ENCODE data around the gene TRIP6. TPM values are rescaled to one million over a fixed set of nuclear protein-coding genes. Genes with fewer than 3 reads are reported as not detected.

The TRIP6 gene
- total RNA-seq, 4 donors from 2014 or later, result 64.5 to 122 (median 109) TPM

DNA sequence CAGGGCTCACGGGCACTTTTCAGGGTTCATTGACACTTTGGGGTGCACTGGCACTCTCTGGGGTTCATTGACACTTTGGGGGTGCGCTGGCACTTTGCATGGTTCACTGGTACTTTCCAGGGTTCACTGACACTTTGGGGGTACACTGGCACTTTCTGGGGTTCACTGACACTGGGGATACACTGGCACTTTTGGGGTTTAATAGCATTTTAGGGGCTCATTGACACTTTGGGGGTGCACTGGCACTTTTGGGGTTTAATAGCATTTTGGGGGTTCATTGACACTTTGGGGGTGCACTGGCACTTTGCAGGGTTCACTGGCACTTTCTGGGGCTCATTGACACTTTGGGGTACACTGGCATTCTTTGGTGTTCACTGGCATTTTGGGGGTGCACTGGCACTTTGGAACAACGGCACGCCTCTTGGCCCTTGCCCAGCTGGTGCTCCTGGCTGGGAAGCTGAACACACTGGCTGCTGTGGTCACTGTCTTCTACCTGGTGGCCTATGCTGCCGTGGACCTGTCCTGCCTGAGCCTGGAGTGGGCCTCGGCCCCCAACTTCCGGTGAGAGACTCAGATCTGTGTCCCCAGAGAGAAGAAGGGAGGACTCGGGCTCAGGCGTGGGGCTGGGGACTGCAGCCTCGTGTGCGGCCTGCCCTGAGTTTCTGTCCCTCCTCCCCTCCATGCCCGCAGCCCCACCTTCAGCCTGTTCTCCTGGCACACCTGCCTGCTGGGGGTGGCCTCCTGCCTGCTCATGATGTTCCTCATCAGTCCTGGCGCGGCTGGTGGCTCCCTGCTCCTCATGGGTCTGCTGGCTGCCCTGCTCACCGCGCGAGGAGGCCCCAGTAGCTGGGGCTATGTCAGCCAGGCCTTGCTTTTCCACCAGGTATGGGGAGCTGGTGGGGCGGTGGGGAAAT lies 6.2 kb upstream of the TRIP6 start:
- H3K4me1 ChIP-seq, result peaks cover 0 to 4% of the 10 kb centered on the region in 2 donors
- TF ChIP-seq, protein P1, sequence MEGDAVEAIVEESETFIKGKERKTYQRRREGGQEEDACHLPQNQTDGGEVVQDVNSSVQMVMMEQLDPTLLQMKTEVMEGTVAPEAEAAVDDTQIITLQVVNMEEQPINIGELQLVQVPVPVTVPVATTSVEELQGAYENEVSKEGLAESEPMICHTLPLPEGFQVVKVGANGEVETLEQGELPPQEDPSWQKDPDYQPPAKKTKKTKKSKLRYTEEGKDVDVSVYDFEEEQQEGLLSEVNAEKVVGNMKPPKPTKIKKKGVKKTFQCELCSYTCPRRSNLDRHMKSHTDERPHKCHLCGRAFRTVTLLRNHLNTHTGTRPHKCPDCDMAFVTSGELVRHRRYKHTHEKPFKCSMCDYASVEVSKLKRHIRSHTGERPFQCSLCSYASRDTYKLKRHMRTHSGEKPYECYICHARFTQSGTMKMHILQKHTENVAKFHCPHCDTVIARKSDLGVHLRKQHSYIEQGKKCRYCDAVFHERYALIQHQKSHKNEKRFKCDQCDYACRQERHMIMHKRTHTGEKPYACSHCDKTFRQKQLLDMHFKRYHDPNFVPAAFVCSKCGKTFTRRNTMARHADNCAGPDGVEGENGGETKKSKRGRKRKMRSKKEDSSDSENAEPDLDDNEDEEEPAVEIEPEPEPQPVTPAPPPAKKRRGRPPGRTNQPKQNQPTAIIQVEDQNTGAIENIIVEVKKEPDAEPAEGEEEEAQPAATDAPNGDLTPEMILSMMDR (IDR thresholded peaks at IDR 0.05), result no peak
- no peak for TF ChIP-seq POLR2A (IDR thresholded peaks at IDR 0.05)
- H3K9me3 ChIP-seq, result no peaks in the 10 kb centered on the region
- H3K4me3 ChIP-seq (replicated peaks in 1 of 3), result no peak overlapping the region
- H3K27ac ChIP-seq, result no peak overlapping the region
- no peak for DNase-seq
- peaks cover 0 to 5% of the 10 kb centered on the region in 2 donors for H3K36me3 ChIP-seq
- H3K27me3 ChIP-seq, result no peaks in the 10 kb centered on the region
- intact Hi-C loops (cut with DNase I), result no loop called here
- 90 to 94% methylated on average over 6 to 18 of the region's 18 CpGs for WGBS, 2 donors

DNA sequence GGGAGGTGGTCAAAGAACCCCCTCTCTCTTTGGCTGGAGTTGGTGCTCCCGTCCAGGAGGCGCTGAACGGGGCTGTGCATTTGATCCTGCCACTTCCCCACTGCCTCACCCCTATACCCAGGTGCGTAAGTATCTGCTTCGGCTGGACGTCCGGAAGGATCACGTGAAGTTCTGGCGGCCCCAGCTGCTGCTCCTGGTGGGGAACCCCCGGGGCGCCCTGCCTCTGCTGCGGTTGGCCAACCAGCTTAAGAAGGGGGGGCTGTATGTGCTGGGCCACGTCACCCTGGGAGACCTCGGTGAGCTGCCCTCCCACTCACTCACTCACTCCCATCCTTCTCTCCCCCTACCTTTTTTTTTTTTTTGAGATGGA lies 5.6 kb upstream of the TRIP6 start:
- TF ChIP-seq, protein P1 (IDR thresholded peaks at IDR 0.05), result no peak
- no peak for TF ChIP-seq POLR2A (IDR thresholded peaks at IDR 0.05)
- H3K27me3 ChIP-seq, result no peaks in the 10 kb centered on the region
- no peak overlapping the region for H3K4me3 ChIP-seq (replicated peaks in 1 of 3)
- no peak for DNase-seq
- intact Hi-C loops (cut with DNase I), result no loop called here
- H3K4me1 ChIP-seq, result peaks cover 3 to 10% of the 10 kb centered on the region in 2 donors
- 88 to 96% methylated on average over 14 of the region's 14 CpGs for WGBS, 2 donors
- no peak overlapping the region for H3K27ac ChIP-seq
- no peaks in the 10 kb centered on the region for H3K9me3 ChIP-seq
- H3K36me3 ChIP-seq, result peaks cover 0 to 5% of the 10 kb centered on the region in 2 donors

DNA sequence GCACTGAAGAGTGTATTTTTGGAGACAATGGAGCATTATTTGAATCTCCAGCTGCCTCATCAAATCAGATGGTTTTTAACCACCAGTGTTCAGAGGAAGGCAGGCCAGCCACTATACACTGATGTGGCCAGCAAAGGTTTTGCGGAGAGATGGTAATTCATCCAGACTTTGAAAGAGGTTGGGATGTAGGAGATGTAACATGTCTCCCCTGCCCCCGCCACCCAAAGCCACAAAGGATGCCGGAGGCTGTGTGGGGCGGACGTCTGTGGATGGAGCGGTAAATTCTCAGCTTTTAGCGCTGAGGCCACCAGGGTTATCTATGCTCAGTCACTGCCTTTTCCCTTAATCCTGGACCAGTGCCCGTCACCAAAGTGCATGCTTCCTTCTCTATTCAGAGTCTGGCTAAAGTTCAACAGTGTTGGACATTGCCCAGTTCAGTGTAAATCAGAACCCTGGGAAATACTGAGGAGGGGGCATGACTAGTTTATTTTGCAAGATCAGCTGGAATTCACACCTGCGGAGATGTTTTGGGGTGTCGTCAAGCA lies 3.7 kb upstream of the TRIP6 start:
- TF ChIP-seq POLR2A (IDR thresholded peaks at IDR 0.05), result no peak
- TF ChIP-seq, protein P1 (IDR thresholded peaks at IDR 0.05), result no peak
- H3K4me1 ChIP-seq, result peaks cover 11 to 19% of the 10 kb centered on the region in 2 donors
- no peaks in the 10 kb centered on the region for H3K9me3 ChIP-seq
- DNase-seq, result no peak
- no peaks in the 10 kb centered on the region for H3K27me3 ChIP-seq
- WGBS, 2 donors, result 69 to 73% methylated on average over 10 of the region's 10 CpGs
- no peak overlapping the region for H3K4me3 ChIP-seq (replicated peaks in 1 of 3)
- H3K36me3 ChIP-seq, result peaks cover 0 to 5% of the 10 kb centered on the region in 2 donors
- intact Hi-C loops (cut with DNase I), result no loop called here
- H3K27ac ChIP-seq, result no peak overlapping the region

DNA sequence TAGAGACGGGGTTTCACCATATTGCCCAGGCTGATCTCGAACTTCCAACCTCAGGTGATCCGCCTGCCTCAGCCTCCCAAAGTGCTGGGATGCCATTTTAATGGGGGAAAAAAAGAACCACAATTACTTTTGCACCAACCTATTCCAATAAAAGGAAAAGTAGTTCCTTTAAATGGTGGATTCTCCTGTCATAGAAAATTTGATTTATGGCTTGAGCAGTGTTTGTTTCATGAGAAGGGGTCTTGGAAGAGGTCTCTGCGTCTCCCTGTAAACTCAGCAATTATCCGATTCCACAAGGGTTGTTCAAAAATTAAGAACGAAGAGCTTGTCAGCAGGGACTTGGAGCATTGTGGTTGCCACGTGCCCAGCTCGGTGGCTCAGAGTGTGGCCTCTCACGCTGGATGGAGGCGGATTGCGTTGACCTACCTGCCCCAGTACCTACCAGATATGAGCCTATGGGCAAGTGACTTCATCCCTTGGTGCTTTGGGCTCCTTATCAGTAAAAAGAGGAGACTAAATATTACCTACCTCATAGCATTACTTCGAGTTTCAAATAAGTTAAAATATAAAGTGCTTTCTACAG lies 2.8 kb upstream of the TRIP6 start:
- TF ChIP-seq, protein P1 (IDR thresholded peaks at IDR 0.05), result no peak
- no peak for TF ChIP-seq POLR2A (IDR thresholded peaks at IDR 0.05)
- Histone ChIP-seq H3K4me1 (peaks cover 14 to 26% of the 10 kb centered on the region in 2 donors), H3K27me3 (no peaks in the 10 kb centered on the region), H3K9me3 (no peaks in the 10 kb centered on the region), H3K4me3 (replicated peaks in 1 of 3) (no peak overlapping the region), H3K36me3 (peaks cover 0 to 5% of the 10 kb centered on the region in 2 donors), H3K27ac (no peak overlapping the region)
- WGBS, 2 donors, result 90% methylated on average over 12 of the region's 12 CpGs
- no peak for DNase-seq
- intact Hi-C loops (cut with DNase I), result no loop called here
